HepG2 (cell line): ENCODE measurements around the gene XPOT. TPM values are rescaled to one million over a fixed set of nuclear protein-coding genes. Genes with fewer than 3 reads are reported as not detected.

Source experiments
- CERS6 ChIP-seq: sonication (generic); formaldehyde crosslinking; IDR thresholded peaks from 2 replicates; pipeline ENCODE4 v1.5.0; 2020; ENCODE audit warnings: missing genetic modification reagents
- FOSL2 ChIP-seq: sonication (generic); formaldehyde crosslinking; IDR thresholded peaks from 2 replicates; pipeline ENCODE4 v1.4.0; 2020; ENCODE audit warnings: missing genetic modification reagents
- GFI1 ChIP-seq: sonication (generic); formaldehyde crosslinking; IDR thresholded peaks from 2 replicates; pipeline ENCODE4 v1.5.0; 2020; ENCODE audit warnings: missing genetic modification reagents, mild to moderate bottlenecking, borderline replicate concordance
- SIN3B ChIP-seq: fragments of 150-350 bp; IDR thresholded peaks from 2 replicates; pipeline ENCODE4 v1.6.1; 2014; ENCODE audit warnings: low read length
- STAT6 ChIP-seq: sonication (generic); formaldehyde crosslinking; IDR thresholded peaks from 2 replicates; pipeline ENCODE4 v1.4.0; 2020; ENCODE audit warnings: missing genetic modification reagents, mild to moderate bottlenecking, borderline replicate concordance
- ZMYM4 ChIP-seq: sonication (generic); formaldehyde crosslinking; IDR thresholded peaks from 2 replicates; pipeline ENCODE4 v1.8.1; 2023; ENCODE audit warnings: mild to moderate bottlenecking, missing genetic modification reagents
- ZNF251 ChIP-seq: sonication (generic); formaldehyde crosslinking; IDR thresholded peaks from 2 replicates; pipeline ENCODE4 v1.9.0; 2021; ENCODE audit warnings: mild to moderate bottlenecking, missing genetic modification reagents
- ZNF256 ChIP-seq: sonication (generic); formaldehyde crosslinking; conservative IDR thresholded peaks from 2 replicates; pipeline ENCODE4 v1.4.0; 2020; ENCODE audit warnings: missing genetic modification reagents
- ZNF644 ChIP-seq: IDR thresholded peaks from 2 replicates; pipeline ENCODE4 v1.6.1; 2016; ENCODE audit warnings: low read depth
- ZNF792 ChIP-seq: IDR thresholded peaks from 2 replicates; pipeline ENCODE4 v1.6.1; 2016
- polyA plus RNA-seq, 8 experiments: library from polyadenylated mRNA; depleted of rRNA in 3 of 8; stranded (reverse) in 7 of 8; unstranded in 1 of 8; fragments of >200 nt; fragmentation: Illumina TruSeq in 4 of 8; extraction: Trizol in 4 of 8; gene quantifications; 2 replicates each; pipeline versions ENCODE4 v1.2.1 to v1.2.3, GENCODE V29; 2011 to 2016; ENCODE audit warnings: low read depth in 4 of 8, missing spikeins in 1 of 8, mixed read lengths in 1 of 8; ENCODE audit not compliant: insufficient read depth in 1 of 8
- total RNA-seq, 5 experiments: library from RNA; depleted of rRNA; stranded (reverse); fragments of >200 nt; fragmentation: Illumina TruSeq; extraction: Trizol; gene quantifications; 2 replicates each; pipeline ENCODE4 v1.2.3, GENCODE V29; 2016; ENCODE audit warnings: low read depth in 1 of 5
- TF ChIP-seq, protein P1 (sequence below): sonication (generic); formaldehyde crosslinking; IDR thresholded peaks from 2 replicates; pipeline ENCODE4 v1.4.0; 2020; ENCODE audit warnings: mild to moderate bottlenecking, missing genetic modification reagents

Gene XPOT
- total and polyA plus RNA-seq, 2 of the 13 experiments (the other 11 are each of a cell fraction or from before 2014, with no cell fraction given) = 93.8 to 102 TPM

DNA sequence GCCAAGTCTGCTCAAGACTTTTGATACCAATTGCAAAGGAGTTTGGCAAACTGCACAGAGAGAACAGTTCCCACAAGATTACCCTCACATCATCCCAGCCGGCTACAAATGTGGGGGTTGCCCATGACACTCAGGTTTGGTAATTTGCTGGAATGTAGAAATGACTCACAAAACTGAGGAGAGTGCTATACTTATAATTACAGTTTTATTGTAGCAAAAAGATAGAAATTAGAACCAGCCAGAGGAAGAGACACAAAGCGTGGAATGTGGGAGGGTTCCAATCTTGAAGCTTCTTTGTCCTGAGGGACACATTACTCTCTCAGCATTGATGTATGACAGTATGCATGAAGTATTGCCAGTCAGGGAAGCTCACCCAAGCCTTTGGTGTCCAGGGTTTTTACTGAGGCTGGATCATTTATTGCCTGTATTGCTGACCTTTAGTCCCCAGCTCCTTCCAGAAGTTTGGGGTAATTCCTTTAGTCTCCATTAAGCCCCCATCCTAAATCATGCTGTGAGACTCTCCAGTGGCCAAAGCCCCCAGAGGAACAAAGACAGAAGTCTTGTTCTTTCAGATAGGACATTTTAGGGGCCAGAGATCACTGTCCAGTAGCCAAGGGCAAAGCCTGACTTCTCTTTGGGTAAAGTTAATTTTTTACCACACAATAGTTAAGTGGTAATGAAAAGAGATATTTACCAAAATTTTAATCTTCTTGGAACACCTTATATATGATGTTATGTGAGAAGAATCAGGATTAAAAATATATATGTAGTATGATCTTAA lies 57.6 kb downstream of the XPOT start (continued):
- TF ChIP-seq, protein P1, sequence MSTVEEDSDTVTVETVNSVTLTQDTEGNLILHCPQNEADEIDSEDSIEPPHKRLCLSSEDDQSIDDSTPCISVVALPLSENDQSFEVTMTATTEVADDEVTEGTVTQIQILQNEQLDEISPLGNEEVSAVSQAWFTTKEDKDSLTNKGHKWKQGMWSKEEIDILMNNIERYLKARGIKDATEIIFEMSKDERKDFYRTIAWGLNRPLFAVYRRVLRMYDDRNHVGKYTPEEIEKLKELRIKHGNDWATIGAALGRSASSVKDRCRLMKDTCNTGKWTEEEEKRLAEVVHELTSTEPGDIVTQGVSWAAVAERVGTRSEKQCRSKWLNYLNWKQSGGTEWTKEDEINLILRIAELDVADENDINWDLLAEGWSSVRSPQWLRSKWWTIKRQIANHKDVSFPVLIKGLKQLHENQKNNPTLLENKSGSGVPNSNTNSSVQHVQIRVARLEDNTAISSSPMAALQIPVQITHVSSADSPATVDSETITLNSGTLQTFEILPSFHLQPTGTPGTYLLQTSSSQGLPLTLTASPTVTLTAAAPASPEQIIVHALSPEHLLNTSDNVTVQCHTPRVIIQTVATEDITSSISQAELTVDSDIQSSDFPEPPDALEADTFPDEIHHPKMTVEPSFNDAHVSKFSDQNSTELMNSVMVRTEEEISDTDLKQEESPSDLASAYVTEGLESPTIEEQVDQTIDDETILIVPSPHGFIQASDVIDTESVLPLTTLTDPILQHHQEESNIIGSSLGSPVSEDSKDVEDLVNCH (CRISPR knock-in tag) = no peak
- TF ChIP-seq ZNF256 = no peak
- no peak for TF ChIP-seq GFI1 (CRISPR knock-in tag)
- 0 out of 2 replicates have a peak, but pooled peaks have one; percentile 7 for TF ChIP-seq FOSL2 (CRISPR knock-in tag)
- 0 out of 2 replicates have a peak, but pooled peaks have one; percentile 21 for TF ChIP-seq ZMYM4
- no peak for TF ChIP-seq SIN3B
- no peak for TF ChIP-seq STAT6 (CRISPR knock-in tag)
- peak; percentile 75; the same call in 1 of the 2 replicates for TF ChIP-seq ZNF792 (CRISPR knock-in tag)
- 0 out of 2 replicates have a peak, but pooled peaks have one; percentile 45 for TF ChIP-seq ZNF644
- TF ChIP-seq CERS6 = no peak
- no peak for TF ChIP-seq ZNF251 (CRISPR knock-in tag)
